SHP77 treated with DMSO at 0.1 percent for 48 hours (cell line): ENCODE measurements around the gene PLEKHA6.
"Not testable (repeated sequence)": the region's sequence is repeated elsewhere in the genome, so short reads cannot be mapped to it uniquely, and the experiment has no call there.

Experiments
- DNase-seq: peaks from one replicate; lab custom pipeline; 2025; lab: John Stamatoyannopoulos, UW

The PLEKHA6 gene

DNA sequence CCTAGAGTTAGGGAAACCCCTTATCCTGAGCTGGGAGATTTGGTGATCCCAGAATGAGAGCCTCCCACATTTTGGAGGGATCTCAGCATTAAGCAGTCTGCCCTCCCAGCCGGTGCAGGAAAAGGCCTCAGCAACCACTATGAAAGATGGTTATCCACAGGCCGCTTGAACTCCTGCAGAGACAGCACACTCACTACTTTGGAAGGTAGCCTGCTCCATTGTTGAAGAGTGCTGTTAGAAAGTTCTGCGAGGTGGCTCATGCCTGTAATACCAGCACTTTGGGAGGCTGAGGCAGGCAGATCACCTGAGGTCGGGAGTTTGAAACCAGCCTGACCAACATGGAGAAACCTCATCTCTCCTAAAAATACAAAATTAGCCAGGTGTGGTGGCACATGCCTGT lies 48.8 kb downstream of the PLEKHA6 start:
- DNase-seq = not testable (repeated sequence)

DNA sequence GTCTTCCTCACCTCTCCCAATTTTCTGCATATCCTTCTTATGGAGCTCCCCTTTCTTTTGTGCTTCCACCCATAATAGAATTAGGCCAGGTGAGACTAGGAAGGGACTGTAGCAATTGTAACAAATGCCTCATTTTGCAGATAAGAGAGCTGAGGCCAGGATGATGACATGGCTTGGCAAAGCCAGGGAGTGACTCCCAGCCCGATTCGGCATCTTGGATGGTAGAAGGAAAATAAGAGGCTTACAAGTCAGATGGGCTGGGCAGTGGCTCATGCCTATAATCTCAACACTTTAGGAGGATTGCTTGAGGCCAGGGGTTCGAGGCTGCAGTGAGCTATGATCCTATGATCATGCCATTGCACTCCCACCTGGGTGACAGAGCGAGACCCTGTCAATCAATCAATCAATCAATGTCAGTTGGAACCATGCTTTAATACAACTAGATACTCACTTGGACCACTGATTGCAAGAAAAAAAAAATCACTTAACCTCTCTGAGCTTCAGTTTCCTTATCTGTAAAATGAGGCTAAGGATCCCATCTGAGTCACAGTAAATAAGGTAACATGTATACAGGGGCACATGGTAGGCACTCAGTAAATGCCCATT lies 51.6 kb downstream of the PLEKHA6 start:
- no peak for DNase-seq

- no peak for DNase-seq
Observed at GRCh38 chr1:204307334-204307883, 52.3 kb downstream of the PLEKHA6 start.

DNA sequence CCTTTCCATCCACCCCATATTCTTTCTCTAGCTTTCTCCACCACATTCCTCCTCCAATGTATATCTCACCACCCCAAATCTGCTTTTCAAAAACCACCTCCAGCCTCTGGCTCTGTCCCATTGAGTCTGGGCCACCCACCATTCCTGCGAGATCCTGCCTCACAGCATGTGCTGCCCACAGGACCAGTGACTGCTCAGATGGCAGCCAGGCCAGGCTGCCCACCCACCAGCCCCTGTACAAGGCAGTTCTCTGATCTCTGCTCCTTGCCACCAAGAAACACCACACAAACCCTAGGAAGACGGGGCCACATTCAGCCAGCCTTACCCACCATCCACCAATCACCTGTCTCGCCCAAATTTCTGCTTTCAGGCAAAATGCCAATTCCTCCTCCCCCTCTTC lies 53.7 kb downstream of the PLEKHA6 start:
- no peak for DNase-seq

- no peak for DNase-seq
Observed at GRCh38 chr1:204304067-204304466, 55.7 kb downstream of the PLEKHA6 start.

- no peak for DNase-seq
Observed at GRCh38 chr1:204302769-204303168, 57.0 kb downstream of the PLEKHA6 start.

- DNase-seq = no peak
Observed at GRCh38 chr1:204301171-204301957, 58.4 kb downstream of the PLEKHA6 start.

DNA sequence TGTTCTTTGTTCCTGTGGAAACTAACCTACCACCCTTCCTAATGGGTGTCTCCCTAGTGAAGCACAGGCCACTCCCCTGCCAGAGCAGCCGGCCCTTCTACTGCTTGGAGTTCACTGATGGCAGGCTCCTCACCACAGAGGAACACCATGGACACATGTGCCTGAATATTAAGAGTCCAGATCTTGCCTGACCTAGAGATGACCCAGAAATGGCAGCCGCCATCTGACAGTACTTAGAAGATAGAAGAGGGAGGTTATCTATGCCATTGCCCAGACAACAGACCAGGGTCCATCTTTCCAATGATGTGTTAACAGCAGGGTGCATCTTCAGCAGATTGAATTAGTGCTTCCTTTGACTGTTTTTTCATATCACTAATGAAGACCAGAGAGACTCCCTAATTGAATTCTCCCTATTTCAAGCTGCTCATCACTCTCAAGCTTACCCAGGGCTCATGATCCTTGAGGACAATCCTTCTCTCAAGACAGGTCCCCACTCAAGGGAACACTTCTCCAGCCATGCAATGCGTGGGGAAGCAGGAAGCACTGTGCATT lies 59.8 kb downstream of the PLEKHA6 start:
- DNase-seq = no peak

- DNase-seq = no peak
Observed at GRCh38 chr1:204296431-204296988, 63.2 kb downstream of the PLEKHA6 start.

GRCh38 chr1:204295671-204296070 lies 64.1 kb downstream of the PLEKHA6 start:
- DNase-seq = no peak

- DNase-seq = no peak
Observed at GRCh38 chr1:204294357-204294756, 65.4 kb downstream of the PLEKHA6 start.

GRCh38 chr1:204293605-204294337 lies 66.0 kb downstream of the PLEKHA6 start:
- DNase-seq = no peak

DNA sequence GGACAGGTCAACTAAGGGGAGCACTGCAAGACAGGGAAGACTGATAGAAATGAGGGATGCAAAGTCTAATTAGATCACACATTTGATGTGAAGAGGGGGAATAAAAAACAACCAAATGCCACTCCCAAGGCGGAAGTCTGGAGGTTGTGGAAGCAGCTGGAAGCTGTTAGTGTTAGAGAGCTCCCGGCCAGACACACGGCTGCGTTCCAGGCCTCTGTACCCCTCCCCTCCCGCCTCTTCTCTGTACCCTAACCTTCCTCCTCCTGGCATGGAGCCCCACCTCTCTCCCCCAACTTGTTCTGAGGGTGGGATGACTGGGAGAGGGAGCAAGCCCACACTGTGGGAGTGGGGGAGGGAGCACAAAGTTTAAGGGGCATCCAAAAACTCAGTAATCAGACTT lies 67.0 kb downstream of the PLEKHA6 start:
- DNase-seq = no peak

GRCh38 chr1:204289280-204289679 lies 70.4 kb downstream of the PLEKHA6 start:
- no peak for DNase-seq

DNA sequence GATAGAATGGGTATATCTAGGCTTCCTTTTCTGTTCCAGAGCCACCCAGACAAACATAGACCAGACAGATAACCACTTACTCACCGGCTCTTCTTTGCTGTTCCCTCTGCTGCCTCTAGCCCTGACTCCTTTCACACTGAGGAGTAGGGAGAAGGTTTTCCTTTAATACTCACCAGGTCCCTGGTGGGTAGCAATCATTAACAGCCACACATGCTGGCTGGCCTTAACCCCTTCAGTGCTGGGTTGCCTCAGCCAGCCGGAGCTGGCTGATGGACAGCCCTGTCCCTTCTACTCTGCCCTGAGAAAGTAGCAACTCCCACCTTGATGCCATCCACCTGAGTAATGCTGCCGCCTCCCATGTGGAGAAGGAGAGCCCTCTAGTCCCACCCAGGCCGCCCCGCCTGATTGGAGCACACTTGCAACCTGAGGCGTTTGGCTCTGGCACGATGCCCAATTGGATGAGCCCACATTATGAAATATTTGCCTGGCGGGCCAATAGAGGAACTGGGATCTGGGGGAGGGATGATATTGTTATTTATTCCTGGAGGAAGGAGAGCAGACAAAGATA lies 71.6 kb downstream of the PLEKHA6 start:
- peak; percentile 43 for DNase-seq

- no peak for DNase-seq
Observed at GRCh38 chr1:204287466-204287891, 72.2 kb downstream of the PLEKHA6 start.

GRCh38 chr1:204286831-204287421 lies 72.8 kb downstream of the PLEKHA6 start:
- no peak for DNase-seq

DNA sequence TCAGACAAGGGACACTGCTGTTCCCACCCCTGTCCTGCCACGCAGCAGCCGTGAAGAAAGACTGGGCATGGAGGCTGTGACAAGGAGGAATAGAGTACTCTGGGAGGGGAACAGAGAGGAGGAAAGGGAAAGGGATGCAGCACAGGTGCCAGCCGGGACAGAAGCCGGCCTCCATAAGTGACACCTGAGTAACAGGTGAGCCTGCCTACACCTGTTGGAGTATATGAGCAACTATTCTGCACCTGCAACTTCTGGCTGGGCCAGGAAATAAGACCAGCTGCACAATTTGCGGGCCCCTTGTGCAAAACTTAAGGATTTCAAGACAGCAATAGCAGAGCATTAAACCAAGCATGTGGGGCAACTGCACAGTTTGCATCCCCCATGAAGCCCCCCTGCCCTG lies 73.4 kb downstream of the PLEKHA6 start:
- DNase-seq = no peak

GRCh38 chr1:204285436-204286305 lies 74.1 kb downstream of the PLEKHA6 start:
- DNase-seq = no peak

DNA sequence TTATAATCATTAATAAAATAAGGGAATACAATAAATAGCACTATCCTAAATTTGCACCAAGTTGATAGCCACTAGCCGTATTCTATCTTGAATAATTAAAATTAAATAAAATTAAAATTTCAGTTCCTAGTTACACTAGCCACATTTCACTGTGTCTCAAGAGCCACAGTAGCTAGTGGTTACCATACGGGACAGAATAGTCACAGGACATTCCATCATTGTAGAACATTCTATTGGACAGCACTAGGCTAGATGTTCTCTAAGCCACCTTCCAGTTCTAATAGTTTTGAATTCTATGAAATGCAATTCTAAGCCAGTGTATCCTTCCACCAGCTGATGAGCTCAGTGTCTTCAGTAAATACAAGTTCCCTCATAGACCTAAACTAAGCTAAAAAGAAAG lies 74.8 kb downstream of the PLEKHA6 start:
- no peak for DNase-seq
